Fibroblast of villous mesenchyme (primary cell): Measurements from ENCODE around the gene TOPAZ1. TPM values are rescaled to one million over a fixed set of nuclear protein-coding genes. Genes with fewer than 3 reads are reported as not detected.

Source experiments
- DNase-seq: peaks from one replicate; pipeline ENCODE4 v3.0.0-alpha.2; 2010; ENCODE audit warnings: low read depth
- H3K4me3 ChIP-seq: 2 replicates; pipeline ENCODE4 v1.5.1; 2011; ENCODE audit warnings: low read depth, mild to moderate bottlenecking, low read length
- total RNA-seq: library from RNA; depleted of rRNA; stranded (reverse); fragments of >200 nt; gene quantifications from 2 replicates; pipeline ENCODE4 v1.2.3, GENCODE V29; 2012
- TF ChIP-seq, protein P1 (sequence below): IDR thresholded peaks from 2 replicates; pipeline ENCODE4 v1.5.1; 2012; ENCODE audit warnings: low read depth, mild to moderate bottlenecking, low read length; ENCODE audit not compliant: insufficient read depth

The TOPAZ1 gene
- total RNA-seq, 1 donor, result not detected

DNA sequence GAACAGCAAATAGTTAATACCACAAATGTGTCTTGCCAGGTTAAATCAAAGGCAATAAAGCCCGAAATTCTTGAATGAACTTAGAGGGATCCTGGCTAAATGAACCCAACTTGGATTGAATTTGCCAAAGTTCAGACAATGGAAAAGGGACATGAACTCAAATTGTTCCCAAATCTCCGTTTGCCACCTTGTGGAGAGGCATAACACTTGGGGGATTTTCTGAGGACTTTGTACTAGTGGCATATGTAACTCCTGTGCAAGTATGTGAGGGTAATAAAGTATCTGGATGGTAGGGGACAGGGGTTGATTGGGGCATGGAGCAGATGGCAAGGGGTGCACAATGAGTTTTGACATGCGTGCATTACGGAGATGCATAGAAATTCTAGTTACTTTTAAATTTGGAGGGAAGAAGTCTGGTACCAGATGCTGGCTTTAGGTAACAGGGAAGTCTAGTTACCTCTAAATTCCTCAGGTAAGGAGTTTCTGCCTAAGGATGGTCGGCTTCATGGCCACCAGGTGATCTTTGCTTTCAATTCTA lies 95.6 kb downstream of the TOPAZ1 start:
- peak overlapping the region; percentile 84 for H3K4me3 ChIP-seq
- TF ChIP-seq, protein P1, sequence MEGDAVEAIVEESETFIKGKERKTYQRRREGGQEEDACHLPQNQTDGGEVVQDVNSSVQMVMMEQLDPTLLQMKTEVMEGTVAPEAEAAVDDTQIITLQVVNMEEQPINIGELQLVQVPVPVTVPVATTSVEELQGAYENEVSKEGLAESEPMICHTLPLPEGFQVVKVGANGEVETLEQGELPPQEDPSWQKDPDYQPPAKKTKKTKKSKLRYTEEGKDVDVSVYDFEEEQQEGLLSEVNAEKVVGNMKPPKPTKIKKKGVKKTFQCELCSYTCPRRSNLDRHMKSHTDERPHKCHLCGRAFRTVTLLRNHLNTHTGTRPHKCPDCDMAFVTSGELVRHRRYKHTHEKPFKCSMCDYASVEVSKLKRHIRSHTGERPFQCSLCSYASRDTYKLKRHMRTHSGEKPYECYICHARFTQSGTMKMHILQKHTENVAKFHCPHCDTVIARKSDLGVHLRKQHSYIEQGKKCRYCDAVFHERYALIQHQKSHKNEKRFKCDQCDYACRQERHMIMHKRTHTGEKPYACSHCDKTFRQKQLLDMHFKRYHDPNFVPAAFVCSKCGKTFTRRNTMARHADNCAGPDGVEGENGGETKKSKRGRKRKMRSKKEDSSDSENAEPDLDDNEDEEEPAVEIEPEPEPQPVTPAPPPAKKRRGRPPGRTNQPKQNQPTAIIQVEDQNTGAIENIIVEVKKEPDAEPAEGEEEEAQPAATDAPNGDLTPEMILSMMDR, result no peak
- DNase-seq, result no peak

DNA sequence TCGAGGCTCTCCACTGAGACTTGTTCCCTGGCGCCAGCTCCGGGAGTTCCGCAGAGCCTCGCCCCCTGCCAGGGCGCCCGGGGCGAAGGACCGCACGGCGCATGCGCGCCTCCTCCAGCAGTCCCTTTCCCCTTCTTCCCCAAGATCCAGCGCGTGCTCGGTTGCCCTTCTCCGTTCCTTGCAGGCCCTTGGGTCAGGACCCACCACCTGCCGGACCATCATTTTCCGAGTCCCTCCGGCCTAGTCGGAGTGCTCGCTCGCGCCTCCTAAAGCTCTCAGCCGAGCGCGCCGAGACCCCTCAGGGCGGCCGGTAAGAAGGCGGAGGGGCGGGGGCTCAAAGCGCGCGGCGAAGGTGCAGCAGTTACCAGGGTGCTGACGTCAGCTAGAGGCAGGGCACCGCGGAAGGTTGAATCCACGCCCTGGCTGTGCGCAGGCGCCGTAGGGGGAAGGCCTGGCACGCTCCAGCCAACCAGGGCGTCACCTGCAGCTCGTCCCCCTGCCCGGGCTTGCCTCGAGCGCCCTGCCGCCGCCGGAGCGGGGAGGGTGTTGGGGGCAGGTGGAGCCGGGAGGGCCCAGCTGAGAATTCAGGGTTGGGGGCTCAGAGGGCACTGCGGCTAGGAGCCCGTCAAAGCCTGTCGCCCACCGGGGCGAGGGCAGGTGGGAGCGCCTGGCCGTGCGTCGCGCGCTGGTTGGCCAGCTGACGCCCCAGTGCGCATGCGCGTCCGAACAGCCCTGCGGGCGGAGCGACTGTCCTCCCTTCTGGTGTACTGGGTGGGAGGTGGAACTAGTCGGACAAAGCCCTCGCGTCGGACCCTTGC lies 96.5 kb downstream of the TOPAZ1 start, which contains the start of gene TCAIM:
Gene TCAIM, plus strand, starts transcription at position 757 of the 818 bp plus-strand sequence. CDS start 16,017 bp downstream, outside the sequence.
- peak within 1 kb of the TSS; percentile 84 for H3K4me3 ChIP-seq
- peak; percentile 98 for DNase-seq
- TF ChIP-seq, protein P1, result no peak

DNA sequence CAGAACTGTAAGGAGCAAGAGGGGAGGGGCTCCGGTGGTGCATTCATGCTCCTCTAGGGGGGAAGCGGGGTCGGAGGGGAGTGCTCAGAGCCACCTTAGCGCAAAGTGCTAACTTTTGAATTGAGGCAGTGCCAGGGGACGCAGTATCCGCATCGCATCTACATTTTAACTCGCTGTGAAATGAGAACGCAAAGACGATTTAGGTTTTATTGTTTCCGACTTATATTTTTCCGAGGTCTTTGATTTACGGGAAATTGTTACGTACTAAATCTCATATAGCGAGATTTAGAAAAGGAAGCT lies 97.1 kb downstream of the TOPAZ1 start:
- TF ChIP-seq, protein P1, result no peak
- DNase-seq, result no peak
- peak overlapping the region; percentile 84 for H3K4me3 ChIP-seq

DNA sequence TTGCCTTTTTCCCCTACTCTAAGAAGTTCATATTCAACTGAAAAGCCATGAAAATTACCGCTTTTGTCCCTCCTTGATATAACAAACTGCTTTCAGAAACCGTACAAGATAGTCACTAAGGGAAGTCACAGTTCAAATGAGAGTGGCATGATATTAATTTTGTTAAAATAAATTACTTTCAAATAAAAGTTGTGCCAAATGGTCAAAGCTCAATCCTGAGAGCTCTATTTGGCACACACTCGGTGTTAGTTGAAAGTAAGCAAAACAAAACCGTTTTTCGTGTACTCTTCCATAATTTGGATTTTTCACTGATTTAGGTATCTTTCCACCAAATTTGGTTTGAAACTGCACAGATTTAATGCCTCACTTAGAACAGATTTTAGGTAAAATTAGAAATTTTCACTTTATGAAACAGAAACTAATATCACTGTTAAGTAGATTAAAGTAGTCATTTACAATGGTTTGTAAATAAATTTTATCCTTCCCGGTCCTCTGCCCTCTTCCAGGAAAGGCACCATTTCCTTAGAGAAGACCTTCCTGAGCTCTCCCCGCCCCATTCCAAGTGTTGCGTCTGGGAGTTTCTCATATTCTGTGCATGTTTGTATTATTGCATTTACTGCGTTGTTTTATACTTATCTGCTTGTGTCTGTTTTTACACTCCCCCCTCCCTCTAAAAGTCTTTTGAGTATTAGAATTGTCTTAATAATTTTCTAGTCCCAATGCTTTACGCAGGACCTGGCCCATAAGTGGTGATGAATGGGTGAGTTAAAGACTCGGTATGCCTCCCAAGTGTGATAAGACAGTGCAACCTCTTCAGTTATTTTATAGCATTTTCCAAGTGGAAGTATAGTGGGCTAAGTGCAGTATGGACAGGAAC lies 97.7 kb downstream of the TOPAZ1 start:
- H3K4me3 ChIP-seq, result peak overlapping the region; percentile 84
- TF ChIP-seq, protein P1, result no peak
- DNase-seq, result peak; percentile 39

DNA sequence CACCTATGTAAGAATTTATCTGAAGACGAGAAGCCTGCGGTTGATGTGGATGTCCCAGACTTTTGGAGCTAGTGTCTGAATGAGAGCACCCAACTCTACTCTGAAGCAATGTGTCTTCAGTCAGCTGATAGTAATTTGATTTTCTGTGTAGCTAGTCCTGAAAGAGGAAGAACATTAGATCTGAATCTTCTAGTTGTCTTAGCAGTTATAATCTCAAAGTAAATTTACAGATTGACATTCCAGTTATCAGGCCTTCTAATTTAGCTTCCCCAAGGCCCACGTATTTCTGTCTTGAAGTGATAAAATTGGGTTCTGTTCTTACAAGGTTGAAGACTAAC lies 98.3 kb downstream of the TOPAZ1 start:
- H3K4me3 ChIP-seq, result peak overlapping the region; percentile 84

DNA sequence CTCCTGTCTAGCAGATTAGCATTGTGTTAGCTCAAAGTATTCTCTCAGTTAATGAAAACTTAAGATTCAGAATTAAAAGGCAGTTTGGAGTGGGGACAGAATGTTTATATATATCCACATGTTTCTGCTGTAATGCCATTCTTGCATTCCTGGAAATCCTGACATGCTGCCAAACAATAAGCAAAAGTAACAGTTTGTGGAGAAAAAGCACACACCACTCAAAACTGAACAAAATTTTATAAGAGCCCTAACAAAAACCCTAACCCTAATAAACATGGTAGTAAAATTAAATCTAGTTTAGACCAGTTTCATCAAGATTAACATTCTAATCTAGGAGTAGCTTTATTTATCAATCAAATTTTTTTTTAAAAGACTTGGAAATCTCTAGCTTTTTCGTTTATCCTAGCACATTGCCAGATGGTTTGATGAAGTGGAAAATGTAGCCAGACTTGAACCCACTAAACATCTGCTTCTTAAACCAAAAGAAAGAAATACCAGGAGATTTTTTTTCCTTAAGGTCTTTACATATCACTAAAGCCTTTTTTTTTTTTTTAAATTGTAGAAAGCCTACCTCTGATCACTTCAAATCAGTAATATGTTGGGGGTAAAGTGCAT lies 100.6 kb downstream of the TOPAZ1 start:
- peak; percentile 92 for DNase-seq
- TF ChIP-seq, protein P1, result no peak
- H3K4me3 ChIP-seq, result peak overlapping the region; percentile 14

More for the DNA sequence above, 98.3 kb downstream of the TOPAZ1 start:
- TF ChIP-seq, protein P1, result no peak
- DNase-seq, result no peak
